Testis (tissue), 3 donors: ENCODE results near the gene MROH7. TPM values are rescaled to one million over a fixed set of nuclear protein-coding genes. Genes with fewer than 3 reads are reported as not detected.

Experiments
- DNase-seq: peaks from one replicate; pipeline ENCODE4 v3.0.0-alpha.2; 2019
- H3K27ac ChIP-seq, 2 donors: fragments of 200-600 bp; sonication (generic); one replicate each; pipeline ENCODE4 v1.5.1; 2019
- H3K27me3 ChIP-seq: fragments of 200-600 bp; sonication (generic); one replicate; pipeline ENCODE4 v1.5.1; 2019
- H3K36me3 ChIP-seq: fragments of 200-600 bp; sonication (generic); one replicate; pipeline ENCODE4 v1.5.1; 2017; ENCODE audit warnings: low read depth; ENCODE audit errors: missing control alignments
- H3K4me1 ChIP-seq: fragments of 200-600 bp; sonication (generic); one replicate; pipeline ENCODE4 v1.5.1; 2019
- H3K4me3 ChIP-seq, 2 donors: fragments of 200-600 bp; sonication (generic); one replicate each; pipeline ENCODE4 v1.5.1; 2017 to 2019
- H3K9me3 ChIP-seq: fragments of 200-600 bp; sonication (generic); one replicate; pipeline ENCODE4 v1.5.1; 2017
- CTCF ChIP-seq, 3 experiments: fragments of 450-650 bp in 2 of 3; fragments of 200-600 bp in 1 of 3; sonication (generic) in 1 of 3; IDR thresholded peaks; one replicate each; pipeline ENCODE4 v1.5.1; 2016 to 2019; ENCODE audit warnings: antibody characterized with exemption in 3 of 3, mild to moderate bottlenecking in 2 of 3, moderate library complexity in 1 of 3
- POLR2A ChIP-seq: fragments of 450-650 bp; IDR thresholded peaks from one replicate; pipeline ENCODE4 v1.6.1; 2017; ENCODE audit warnings: antibody characterized with exemption, mild to moderate bottlenecking, moderate library complexity
- WGBS, 2 donors: methylation state at CpG; one replicate each; pipeline ENCODE4 v1.1.5; 2018; 5-methylcytosine and 5-hydroxymethylcytosine counted together
- intact Hi-C: fragments of 100-400 bp; cut with DNase I; formaldehyde crosslinking; loops from one replicate; pipeline ENCODE4 v1.15.1; 2023; ENCODE audit warnings: low total_unique reads
- polyA plus RNA-seq: library from polyadenylated mRNA; stranded (reverse); fragments of 350-450 nt; fragmentation: Illumina TruSeq; extraction: RNeasy Lipid Tissue Mini Kit (QIAGEN cat#74804); gene quantifications from one replicate; pipeline ENCODE4 v1.2.3, GENCODE V29; 2014; ENCODE audit warnings: low read depth, low replicate concordance; ENCODE audit not compliant: insufficient read depth
- total RNA-seq, 2 donors: library from RNA; depleted of rRNA; stranded (reverse); fragments of >200 nt; gene quantifications; one replicate each; pipeline ENCODE4 v1.2.3, GENCODE V29; 2016

The MROH7 gene
- total and polyA plus RNA-seq, 3 donors from 2014 or later: 72.7 to 236 (median 162) TPM

- Histone ChIP-seq H3K4me3 (no peak overlapping the region), H3K4me1 (no peaks in the 10 kb centered on the region), H3K27me3 (no peaks in the 10 kb centered on the region), H3K9me3 (no peaks in the 10 kb centered on the region), H3K36me3 (no peaks in the 10 kb centered on the region), H3K27ac (no peak overlapping the region)
- intact Hi-C loops: no loop called here
- 72 to 80% methylated on average over 2 to 3 of the region's 3 CpGs for WGBS, 2 donors
- DNase-seq: no peak
- TF ChIP-seq CTCF (IDR thresholded peaks at IDR 0.05) (no peak), POLR2A (no peak)
Observed at GRCh38 chr1:54596756-54597155, 44.8 kb upstream of the MROH7 start.

GRCh38 chr1:54597455-54598030 is 44.0 kb upstream of the MROH7 start:
- no peaks in the 10 kb centered on the region for H3K9me3 ChIP-seq
- WGBS, 2 donors: 86 to 95% methylated on average over 3 of the region's 3 CpGs
- no peak overlapping the region for H3K27ac ChIP-seq
- TF ChIP-seq CTCF (IDR thresholded peaks at IDR 0.05) (no peak), POLR2A (no peak)
- no peaks in the 10 kb centered on the region for H3K36me3 ChIP-seq
- H3K4me1 ChIP-seq: no peaks in the 10 kb centered on the region
- H3K4me3 ChIP-seq: no peak overlapping the region
- intact Hi-C loops: no loop called here
- H3K27me3 ChIP-seq: no peaks in the 10 kb centered on the region
- DNase-seq: no peak

GRCh38 chr1:54599211-54599823 is 42.3 kb upstream of the MROH7 start:
- DNase-seq: no peak
- Histone ChIP-seq H3K27ac (no peak overlapping the region), H3K4me1 (no peaks in the 10 kb centered on the region), H3K27me3 (no peaks in the 10 kb centered on the region), H3K36me3 (no peaks in the 10 kb centered on the region), H3K9me3 (no peaks in the 10 kb centered on the region), H3K4me3 (no peak overlapping the region)
- intact Hi-C loops: no loop called here
- TF ChIP-seq CTCF (IDR thresholded peaks at IDR 0.05): no peak
- no peak for TF ChIP-seq POLR2A
- WGBS, 2 donors: 86 to 91% methylated on average over 13 of the region's 13 CpGs

GRCh38 chr1:54600947-54601721 is 40.5 kb upstream of the MROH7 start:
- Histone ChIP-seq H3K9me3 (no peaks in the 10 kb centered on the region), H3K27ac (no peak overlapping the region), H3K4me1 (no peaks in the 10 kb centered on the region), H3K27me3 (no peaks in the 10 kb centered on the region), H3K4me3 (no peak overlapping the region), H3K36me3 (no peaks in the 10 kb centered on the region)
- intact Hi-C loops: no loop called here
- DNase-seq: no peak
- 87 to 89% methylated on average over 12 to 19 of the region's 21 CpGs for WGBS, 2 donors
- TF ChIP-seq CTCF (IDR thresholded peaks at IDR 0.05) (no peak), POLR2A (no peak)
